ENCODE results near the gene DECR2. TPM values are rescaled to one million over a fixed set of nuclear protein-coding genes. Genes with fewer than 3 reads are reported as not detected.
"Not testable (repeated sequence)": the region's sequence is repeated elsewhere in the genome, so short reads cannot be mapped to it uniquely, and the experiment has no call there.

Gene DECR2
- total RNA-seq, 8 experiments from 2014 or later: 7.1 to 24.2 (median 11.8) TPM

GRCh38 chr16:361872-362701 is 39.6 kb upstream of the DECR2 start:
- ATAC-seq (replicated peaks in 6 of 8): peak; percentile 61 to 84 (median 70)
- Histone ChIP-seq H3K4me1 (replicated peaks in 1 of 2) (peaks cover 8 to 18% of the 10 kb centered on the region in 2 donors), H3K4me3 (no peak overlapping the region), H3K27ac (no peak overlapping the region)
- in situ Hi-C loops (cut with MboI; ENCODE audit: low pct_unique_long_range_greater_than_20kb in 2 of 9, low sequenced_read_pairs in 9 of 9, unreplicated experiment in 9 of 9): no loop called here
- 20 to 100% (median 26%) methylated on average over 1 to 5 of the region's 30 CpGs; no CpG with 5 or more reads in 6 of the 10 experiments for WGBS, 10 experiments

- H3K4me3 ChIP-seq; H3K27ac ChIP-seq; in situ Hi-C loops (cut with MboI; ENCODE audit: low pct_unique_long_range_greater_than_20kb in 2 of 9, low sequenced_read_pairs in 9 of 9, unreplicated experiment in 9 of 9): not testable (repeated sequence)
- peak in 3 of 8 experiments; percentile 2 to 5 (median 3) for ATAC-seq (replicated peaks in 6 of 8)
- 90% methylated on average over 2 of the region's 24 CpGs; no CpG with 5 or more reads in 9 of the 10 experiments for WGBS, 10 experiments
- peaks cover 8 to 18% of the 10 kb centered on the region in 2 donors for H3K4me1 ChIP-seq (replicated peaks in 1 of 2)
Observed at GRCh38 chr16:362702-362999, 39.0 kb upstream of the DECR2 start.

- in situ Hi-C loops (cut with MboI; ENCODE audit: low pct_unique_long_range_greater_than_20kb in 2 of 9, low sequenced_read_pairs in 9 of 9, unreplicated experiment in 9 of 9): no loop called here
- Histone ChIP-seq H3K4me3 (no peak overlapping the region), H3K27ac (peak overlapping the region in 1 of 2 donors; percentile 59), H3K4me1 (replicated peaks in 1 of 2) (peaks cover 8 to 18% of the 10 kb centered on the region in 2 donors)
- 60 to 71% methylated on average over 1 to 10 of the region's 20 CpGs; no CpG with 5 or more reads in 8 of the 10 experiments for WGBS, 10 experiments
- peak in 6 of 8 experiments; percentile 3 to 28 (median 18) for ATAC-seq (replicated peaks in 6 of 8)
Observed at GRCh38 chr16:363110-363765, 38.4 kb upstream of the DECR2 start.

- peak overlapping the region in 1 of 2 donors; percentile 59 for H3K27ac ChIP-seq
- in situ Hi-C loops (cut with MboI; ENCODE audit: low pct_unique_long_range_greater_than_20kb in 2 of 9, low sequenced_read_pairs in 9 of 9, unreplicated experiment in 9 of 9): no loop called here
- peaks cover 8 to 18% of the 10 kb centered on the region in 2 donors for H3K4me1 ChIP-seq (replicated peaks in 1 of 2)
- ATAC-seq (replicated peaks in 6 of 8): peak; percentile 9 to 67 (median 56)
- WGBS, 10 experiments: 14 to 45% (median 24%) methylated on average over 5 to 8 of the region's 24 CpGs; no CpG with 5 or more reads in 7 of the 10 experiments
- no peak overlapping the region for H3K4me3 ChIP-seq
Observed at GRCh38 chr16:363766-364490, 37.8 kb upstream of the DECR2 start.

GRCh38 chr16:364595-365491 is 36.8 kb upstream of the DECR2 start:
- ATAC-seq (replicated peaks in 6 of 8): peak in 3 of 8 experiments; percentile 9 to 26 (median 17)
- 62 to 100% (median 71%) methylated on average over 1 to 6 of the region's 19 CpGs; no CpG with 5 or more reads in 3 of the 10 experiments for WGBS, 10 experiments
- in situ Hi-C loops (cut with MboI; ENCODE audit: low pct_unique_long_range_greater_than_20kb in 2 of 9, low sequenced_read_pairs in 9 of 9, unreplicated experiment in 9 of 9): no loop called here

GRCh38 chr16:366476-366875 is 35.2 kb upstream of the DECR2 start:
- ATAC-seq (replicated peaks in 6 of 8): no peak
- H3K4me1 ChIP-seq (replicated peaks in 1 of 2): peaks cover 24 to 35% of the 10 kb centered on the region in 2 donors
- in situ Hi-C loops (cut with MboI; ENCODE audit: low pct_unique_long_range_greater_than_20kb in 2 of 9, low sequenced_read_pairs in 9 of 9, unreplicated experiment in 9 of 9): no loop called here
- H3K27ac ChIP-seq: no peak overlapping the region
- H3K4me3 ChIP-seq: no peak overlapping the region
- 40 to 100% (median 97%) methylated on average over 1 to 3 of the region's 10 CpGs; no CpG with 5 or more reads in 6 of the 10 experiments for WGBS, 10 experiments

More at GRCh38 chr16:364595-365491, 36.8 kb upstream of the DECR2 start:
- Histone ChIP-seq H3K27ac (peak overlapping the region in 1 of 2 donors; percentile 43), H3K4me3 (no peak overlapping the region), H3K4me1 (replicated peaks in 1 of 2) (peaks cover 15 to 27% of the 10 kb centered on the region in 2 donors)

GRCh38 chr16:367333-367903 is 34.3 kb upstream of the DECR2 start:
- Histone ChIP-seq H3K4me1 (replicated peaks in 1 of 2) (peaks cover 33 to 41% of the 10 kb centered on the region in 2 donors), H3K27ac (no peak overlapping the region), H3K4me3 (no peak overlapping the region)
- no peak for ATAC-seq (replicated peaks in 6 of 8)
- in situ Hi-C loops (cut with MboI; ENCODE audit: low pct_unique_long_range_greater_than_20kb in 2 of 9, low sequenced_read_pairs in 9 of 9, unreplicated experiment in 9 of 9): no loop called here
- 82 to 92% (median 87%) methylated on average over 3 to 7 of the region's 18 CpGs; no CpG with 5 or more reads in 7 of the 10 experiments for WGBS, 10 experiments

- WGBS, 10 experiments: 78 to 100% (median 94%) methylated on average over 1 to 4 of the region's 29 CpGs; no CpG with 5 or more reads in 7 of the 10 experiments
- in situ Hi-C loops (cut with MboI; ENCODE audit: low pct_unique_long_range_greater_than_20kb in 2 of 9, low sequenced_read_pairs in 9 of 9, unreplicated experiment in 9 of 9): no loop called here
- H3K4me3 ChIP-seq: no peak overlapping the region
Observed at GRCh38 chr16:368388-369158, 33.1 kb upstream of the DECR2 start.

GRCh38 chr16:369275-369865 is 32.3 kb upstream of the DECR2 start:
- Histone ChIP-seq H3K4me1 (replicated peaks in 1 of 2) (peaks cover 24 to 28% of the 10 kb centered on the region in 2 donors), H3K27ac (no peak overlapping the region), H3K4me3 (peak overlapping the region; percentile 15 to 29 (median 19))
- in situ Hi-C loops (cut with MboI; ENCODE audit: low pct_unique_long_range_greater_than_20kb in 2 of 9, low sequenced_read_pairs in 9 of 9, unreplicated experiment in 9 of 9): no loop called here
- 83 to 100% methylated on average over 1 to 2 of the region's 20 CpGs; no CpG with 5 or more reads in 8 of the 10 experiments for WGBS, 10 experiments
- no peak for ATAC-seq (replicated peaks in 6 of 8)

More at GRCh38 chr16:368388-369158, 33.1 kb upstream of the DECR2 start:
- ATAC-seq (replicated peaks in 6 of 8): no peak
- Histone ChIP-seq H3K4me1 (replicated peaks in 1 of 2) (peaks cover 27 to 35% of the 10 kb centered on the region in 2 donors), H3K27ac (no peak overlapping the region)

- in situ Hi-C loops (cut with MboI; ENCODE audit: low pct_unique_long_range_greater_than_20kb in 2 of 9, low sequenced_read_pairs in 9 of 9, unreplicated experiment in 9 of 9): no loop called here
- Histone ChIP-seq H3K4me3 (peak overlapping the region; percentile 15 to 29 (median 19)), H3K27ac (no peak overlapping the region), H3K4me1 (replicated peaks in 1 of 2) (peaks cover 23 to 24% of the 10 kb centered on the region in 2 donors)
- ATAC-seq (replicated peaks in 6 of 8): peak in 2 of 8 experiments; percentile 35 to 46
- 14 to 40% (median 26%) methylated on average over 2 to 17 of the region's 44 CpGs; no CpG with 5 or more reads in 7 of the 10 experiments for WGBS, 10 experiments
Observed at GRCh38 chr16:369866-370436, 31.7 kb upstream of the DECR2 start.
